CD4-positive, alpha-beta memory T cell (primary cell): ENCODE data around the gene SHLD1. TPM values are rescaled to one million over a fixed set of nuclear protein-coding genes. Genes with fewer than 3 reads are reported as not detected.
A peak's percentile ranks its signal among the peaks of the same experiment; 100 is the strongest.

Experiments used
- CTCF ChIA-PET: fragments of 350-600 bp; sonication (Branson Sonifier 250); formaldehyde crosslinking; loops from one replicate; lab custom pipeline; 2021; ENCODE audit warnings: inconsistent platforms; ENCODE audit not compliant: partially characterized antibody; lab: Charles Lee
- POLR2A ChIA-PET: fragments of 350-600 bp; sonication (Branson Sonifier 250); formaldehyde crosslinking; loops from one replicate; lab custom pipeline; 2021; ENCODE audit not compliant: partially characterized antibody; lab: Charles Lee
- DNase-seq, 5 donors: peaks; one replicate each; pipeline versions ENCODE4 v3.0.0 to v3.0.0-alpha.2; 2020 to 2022; ENCODE audit warnings: mixed read lengths in 1 of 5
- H3K27ac ChIP-seq: one replicate; pipeline ENCODE4 v1.7.0; 2013; ENCODE audit warnings: low read depth, low read length
- H3K27me3 ChIP-seq: 2 replicates; pipeline ENCODE4 v1.7.0; 2013; ENCODE audit warnings: mild to moderate bottlenecking, low read length, moderate library complexity; ENCODE audit not compliant: insufficient read depth
- H3K36me3 ChIP-seq: 2 replicates; pipeline ENCODE4 v1.7.0; 2013; ENCODE audit warnings: mild to moderate bottlenecking, low read length, moderate library complexity; ENCODE audit not compliant: insufficient read depth
- H3K4me1 ChIP-seq: 2 replicates; pipeline ENCODE4 v1.7.0; 2013; ENCODE audit warnings: mild to moderate bottlenecking, low read length, moderate library complexity; ENCODE audit not compliant: insufficient read depth
- H3K4me3 ChIP-seq, 2 donors: one replicate each; pipeline ENCODE4 v1.7.0; 2013; ENCODE audit warnings: low read length in 2 of 2, mild to moderate bottlenecking in 1 of 2
- H3K9me3 ChIP-seq, 2 donors: one replicate each; pipeline ENCODE4 v1.7.0; 2013; ENCODE audit warnings: low read length in 2 of 2, control low read depth in 1 of 2; ENCODE audit not compliant: control insufficient read depth in 1 of 2
- H3K27ac Mint-ChIP-seq, 7 donors: one replicate each; pipeline ENCODE4 v1.8.0; 2020 to 2021; ENCODE audit warnings: mixed read lengths in 7 of 7, mild to moderate bottlenecking in 6 of 7, inconsistent platforms in 3 of 7, moderate library complexity in 3 of 7
- H3K27me3 Mint-ChIP-seq, 2 donors: one replicate each; pipeline ENCODE4 v1.8.0; 2020 to 2021; ENCODE audit warnings: mixed read lengths in 2 of 2
- H3K36me3 Mint-ChIP-seq, 2 donors: one replicate each; pipeline ENCODE4 v1.8.0; 2020 to 2021; ENCODE audit warnings: mixed read lengths in 2 of 2, inconsistent platforms in 1 of 2, mild to moderate bottlenecking in 1 of 2
- H3K4me1 Mint-ChIP-seq, 4 donors: one replicate each; pipeline ENCODE4 v1.8.0; 2020 to 2021; ENCODE audit warnings: mixed read lengths in 4 of 4, mild to moderate bottlenecking in 1 of 4
- H3K4me3 Mint-ChIP-seq, 8 donors: one replicate each; pipeline ENCODE4 v1.8.0; 2020 to 2021; ENCODE audit warnings: mixed read lengths in 8 of 8, mild to moderate bottlenecking in 7 of 8, moderate library complexity in 6 of 8, inconsistent platforms in 3 of 8
- H3K9me3 Mint-ChIP-seq, 8 donors: one replicate each; pipeline ENCODE4 v1.8.0; 2020 to 2021; ENCODE audit warnings: mixed read lengths in 8 of 8, mild to moderate bottlenecking in 5 of 8, inconsistent platforms in 3 of 8, moderate library complexity in 1 of 8
- intact Hi-C: fragments of 100-400 bp; cut with micrococcal nuclease; formaldehyde crosslinking; loops from one replicate; pipeline ENCODE4 v1.15.1; 2023
- polyA plus RNA-seq, 2 donors: library from polyadenylated mRNA; unstranded; fragments of 300-500 nt; fragmentation: Illumina TruSeq; gene quantifications; one replicate each; pipeline ENCODE4 v1.2.3, GENCODE V29; 2021
- total RNA-seq, 2 experiments: library from RNA; stranded (reverse); gene quantifications; one replicate each; pipeline ENCODE4 v1.2.3, GENCODE V29; 2021

Gene SHLD1
- total and polyA plus RNA-seq, 4 experiments from 2014 or later, result 13.6 to 22.0 (median 18.2) TPM

GRCh38 chr20:5822569-5822968 is 72.4 kb downstream of the SHLD1 start:
- Mint-ChIP-seq H3K27me3 (no peaks in the 10 kb centered on the region), H3K36me3 (peaks cover 17 to 20% of the 10 kb centered on the region in 2 donors), H3K4me1 (peaks cover 13 to 23% (median 15%) of the 10 kb centered on the region in 4 donors), H3K27ac (peak overlapping the region in 3 of 7 donors; percentile 57 to 68 (median 61)), H3K4me3 (no peak overlapping the region), H3K9me3 (no peaks in the 10 kb centered on the region)
- Histone ChIP-seq H3K27me3 (no peaks in the 10 kb centered on the region), H3K4me3 (no peak overlapping the region), H3K4me1 (no peaks in the 10 kb centered on the region), H3K9me3 (no peaks in the 10 kb centered on the region), H3K27ac (no peak overlapping the region), H3K36me3 (no peaks in the 10 kb centered on the region)
- POLR2A ChIA-PET, result no interaction called here
- CTCF ChIA-PET, result no interaction called here
- intact Hi-C loops, result no loop called here
- no peak for DNase-seq

- Histone ChIP-seq H3K4me3 (no peak overlapping the region), H3K27me3 (no peaks in the 10 kb centered on the region), H3K9me3 (no peaks in the 10 kb centered on the region), H3K4me1 (no peaks in the 10 kb centered on the region), H3K36me3 (no peaks in the 10 kb centered on the region), H3K27ac (no peak overlapping the region)
- Mint-ChIP-seq H3K27me3 (no peaks in the 10 kb centered on the region), H3K4me3 (no peak overlapping the region), H3K36me3 (peaks cover 16 to 17% of the 10 kb centered on the region in 2 donors), H3K4me1 (peaks cover 12 to 25% (median 14%) of the 10 kb centered on the region in 4 donors), H3K9me3 (no peaks in the 10 kb centered on the region), H3K27ac (peak overlapping the region in 2 of 7 donors; percentile 7 to 10)
- POLR2A ChIA-PET, result no interaction called here
- CTCF ChIA-PET, result interaction anchor here (0.5 kb wide), 1 partner anchor 223 kb away, joined by 3 read pairs; no protein-coding TSS in a partner anchor
- DNase-seq, result no peak
- intact Hi-C loops, result no loop called here
Observed at GRCh38 chr20:5825130-5825719, 75.0 kb downstream of the SHLD1 start.

- ChIA-PET CTCF (interaction anchor here (1.4 kb wide), 1 partner anchor 39 kb away, joined by 4 read pairs; no protein-coding TSS in a partner anchor), POLR2A (interaction anchor here (1.0 to 1.3 kb wide), 2 partner anchors 8 to 10 kb away, joined by 3 to 5 read pairs; no protein-coding TSS in a partner anchor)
- Histone ChIP-seq H3K4me3 (no peak overlapping the region), H3K27me3 (no peaks in the 10 kb centered on the region), H3K9me3 (no peaks in the 10 kb centered on the region), H3K4me1 (no peaks in the 10 kb centered on the region), H3K27ac (no peak overlapping the region), H3K36me3 (no peaks in the 10 kb centered on the region)
- H3K4me1 Mint-ChIP-seq, result peaks cover 13 to 31% (median 15%) of the 10 kb centered on the region in 4 donors
- H3K27me3 Mint-ChIP-seq, result no peaks in the 10 kb centered on the region
- H3K36me3 Mint-ChIP-seq, result peaks cover 14 to 20% of the 10 kb centered on the region in 2 donors
- no peak for DNase-seq
- intact Hi-C loops, result no loop called here
- no peak overlapping the region for H3K4me3 Mint-ChIP-seq
- peak overlapping the region in 2 of 7 donors; percentile 16 to 38 for H3K27ac Mint-ChIP-seq
- no peaks in the 10 kb centered on the region for H3K9me3 Mint-ChIP-seq
Observed at GRCh38 chr20:5827098-5827853, 77.1 kb downstream of the SHLD1 start.

- H3K9me3 Mint-ChIP-seq, result no peaks in the 10 kb centered on the region
- CTCF ChIA-PET, result no interaction called here
- H3K4me3 ChIP-seq, result no peak overlapping the region
- H3K27ac ChIP-seq, result no peak overlapping the region
- no peak for DNase-seq
- H3K27me3 ChIP-seq, result no peaks in the 10 kb centered on the region
- POLR2A ChIA-PET, result no interaction called here
- no peak overlapping the region for H3K4me3 Mint-ChIP-seq
- intact Hi-C loops, result no loop called here
- no peaks in the 10 kb centered on the region for H3K4me1 ChIP-seq
- peak overlapping the region in 2 of 7 donors; percentile 16 to 38 for H3K27ac Mint-ChIP-seq
- no peaks in the 10 kb centered on the region for H3K36me3 ChIP-seq
- peaks cover 12 to 31% (median 14%) of the 10 kb centered on the region in 4 donors for H3K4me1 Mint-ChIP-seq
- H3K9me3 ChIP-seq, result no peaks in the 10 kb centered on the region
- peaks cover 12 to 15% of the 10 kb centered on the region in 2 donors for H3K36me3 Mint-ChIP-seq
- no peaks in the 10 kb centered on the region for H3K27me3 Mint-ChIP-seq
Observed at GRCh38 chr20:5827861-5828260, 77.7 kb downstream of the SHLD1 start.

DNA sequence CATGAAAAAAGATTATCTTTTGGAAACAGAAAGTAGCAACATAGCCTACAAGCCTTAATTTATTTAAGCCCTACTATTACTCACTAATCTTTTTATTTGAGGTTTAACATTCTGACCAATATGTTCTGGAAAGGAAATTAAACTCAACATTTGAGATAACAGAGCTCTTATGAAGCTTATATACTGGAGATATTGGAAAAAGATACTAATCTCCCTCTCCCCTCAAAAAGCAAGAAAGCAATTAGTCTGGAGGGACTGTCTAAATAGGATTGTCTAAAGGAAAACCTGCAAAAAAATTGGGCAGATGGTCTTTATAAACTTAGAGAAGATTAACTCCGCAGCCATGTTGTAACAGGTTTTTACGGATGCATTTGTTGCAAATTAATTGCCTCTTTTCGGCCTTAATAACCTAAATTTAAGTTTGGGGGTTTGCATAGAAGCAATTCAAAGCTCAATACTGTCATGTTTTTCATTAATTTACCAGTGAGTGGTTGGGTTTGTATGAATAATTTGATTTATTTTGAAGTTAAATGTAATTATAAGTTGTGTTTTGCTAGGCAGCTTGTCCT is 79.1 kb downstream of the SHLD1 start:
- POLR2A ChIA-PET, result no interaction called here
- no peak for DNase-seq
- Mint-ChIP-seq H3K4me1 (peaks cover 10 to 35% (median 14%) of the 10 kb centered on the region in 4 donors), H3K27ac (peak overlapping the region in 1 of 7 donors; percentile 37), H3K4me3 (no peak overlapping the region), H3K36me3 (peaks cover 11 to 16% of the 10 kb centered on the region in 2 donors), H3K27me3 (no peaks in the 10 kb centered on the region), H3K9me3 (peaks cover 0 to 9% (median 7%) of the 10 kb centered on the region in 8 donors)
- intact Hi-C loops, result no loop called here
- CTCF ChIA-PET, result interaction anchor here (0.6 kb wide), 1 partner anchor 15 kb away, joined by 3 read pairs; no protein-coding TSS in a partner anchor
- Histone ChIP-seq H3K27ac (no peak overlapping the region), H3K27me3 (no peaks in the 10 kb centered on the region), H3K4me3 (no peak overlapping the region), H3K4me1 (no peaks in the 10 kb centered on the region), H3K9me3 (no peaks in the 10 kb centered on the region), H3K36me3 (no peaks in the 10 kb centered on the region)

DNA sequence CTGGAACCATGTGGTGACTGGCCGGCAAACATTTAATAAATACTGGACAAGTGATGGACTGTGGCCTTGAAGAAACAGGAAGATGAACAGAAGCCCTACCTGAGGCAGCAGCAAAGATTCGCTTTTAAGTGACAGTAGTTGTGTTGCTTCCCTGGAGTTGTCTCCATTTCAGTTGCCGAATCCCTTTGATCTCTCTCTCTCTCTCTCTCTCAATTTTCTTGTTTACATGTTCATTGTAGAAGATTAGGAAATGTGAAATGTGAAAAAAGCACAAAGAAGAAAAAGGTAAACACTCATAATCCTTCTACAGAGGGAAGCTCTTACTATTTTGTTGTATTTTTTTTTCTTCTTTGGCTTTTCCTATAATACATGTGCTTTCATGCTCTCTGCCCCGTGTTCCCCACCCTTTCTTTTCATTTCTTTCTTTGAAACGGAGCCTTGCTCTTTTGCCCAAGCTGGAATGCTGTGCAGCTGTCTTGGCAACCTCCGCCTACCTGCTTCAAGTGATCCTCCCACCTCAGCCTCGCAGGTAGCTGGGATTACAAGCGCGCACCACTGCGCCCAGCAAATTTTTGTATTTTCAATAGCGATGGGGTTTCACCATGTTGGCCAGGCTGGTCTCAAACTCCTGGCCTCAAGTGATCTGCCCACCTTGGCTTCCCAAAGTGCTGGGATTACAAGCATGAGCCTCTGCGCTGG is 81.5 kb downstream of the SHLD1 start:
- Mint-ChIP-seq H3K27me3 (no peaks in the 10 kb centered on the region), H3K4me1 (peaks cover 25 to 44% (median 28%) of the 10 kb centered on the region in 4 donors), H3K36me3 (peaks cover 19 to 23% of the 10 kb centered on the region in 2 donors), H3K27ac (peak overlapping the region in 2 of 7 donors; percentile 33 to 79), H3K4me3 (no peak overlapping the region), H3K9me3 (peaks cover 0 to 16% (median 10%) of the 10 kb centered on the region in 8 donors)
- CTCF ChIA-PET, result interaction anchor here (0.9 kb wide), 1 partner anchor 10 kb away, joined by 3 read pairs; no protein-coding TSS in a partner anchor
- Histone ChIP-seq H3K27me3 (no peaks in the 10 kb centered on the region), H3K36me3 (no peaks in the 10 kb centered on the region), H3K9me3 (no peaks in the 10 kb centered on the region), H3K4me1 (peaks cover 23% of the 10 kb centered on the region), H3K27ac (no peak overlapping the region), H3K4me3 (no peak overlapping the region)
- DNase-seq, result no peak
- intact Hi-C loops, result no loop called here
- POLR2A ChIA-PET, result interaction anchor here (1.0 kb wide), 1 partner anchor 12 kb away, joined by 3 read pairs; no protein-coding TSS in a partner anchor
